ENCODE measurements around the gene VARS2.

- TF ChIP-seq CTCF (conservative IDR thresholded peaks at IDR 0.05; ENCODE audit: low read length), result no peak
- TF ChIP-seq EZH2phosphoT487 (IDR thresholded peaks at IDR 0.05; ENCODE audit: borderline replicate concordance), result no peak
These were observed 6.1 kb upstream of the VARS2 start, which contains the start of gene GTF2H4 for GRCh38 chr6:30907758-30908591.

All from Loucy (cell line).